Activated naive CD4-positive, alpha-beta T cell (primary cell): ENCODE data around the gene WNT5B.
"Not testable (repeated sequence)": the region's sequence is repeated elsewhere in the genome, so short reads cannot be mapped to it uniquely, and the experiment has no call there.

Source experiments
- DNase-seq, 4 experiments: peaks; one replicate each; lab custom pipeline; 2025; lab: John Stamatoyannopoulos, UW

WNT5B gene

GRCh38 chr12:1598757-1599156 lies 30.3 kb upstream of the WNT5B start:
- DNase-seq: no peak

- not testable (repeated sequence) for DNase-seq
These were observed 26.3 kb upstream of the WNT5B start for GRCh38 chr12:1602706-1603105.

- no peak for DNase-seq
These were observed 25.6 kb upstream of the WNT5B start for GRCh38 chr12:1603269-1603993.

GRCh38 chr12:1604464-1604863 lies 24.6 kb upstream of the WNT5B start:
- no peak for DNase-seq

- DNase-seq: peak in 2 of 4 experiments; percentile 22 to 44
These were observed 23.7 kb upstream of the WNT5B start for GRCh38 chr12:1605129-1606020.

- peak in 3 of 4 experiments; percentile 43 to 68 (median 47) for DNase-seq
These were observed 22.9 kb upstream of the WNT5B start for GRCh38 chr12:1606021-1606622.

- DNase-seq: no peak
These were observed 20.9 kb upstream of the WNT5B start for GRCh38 chr12:1607940-1608712.

GRCh38 chr12:1608713-1609119 lies 20.3 kb upstream of the WNT5B start:
- no peak for DNase-seq

- no peak for DNase-seq
These were observed 18.9 kb upstream of the WNT5B start for GRCh38 chr12:1610072-1610643.

GRCh38 chr12:1611803-1612572 lies 17.0 kb upstream of the WNT5B start:
- no peak for DNase-seq

GRCh38 chr12:1613860-1614259 lies 15.2 kb upstream of the WNT5B start:
- no peak for DNase-seq

GRCh38 chr12:1614360-1614759 lies 14.7 kb upstream of the WNT5B start:
- no peak for DNase-seq

GRCh38 chr12:1616233-1617066 lies 12.6 kb upstream of the WNT5B start:
- no peak for DNase-seq

GRCh38 chr12:1618489-1618888 lies 10.5 kb upstream of the WNT5B start:
- DNase-seq: no peak

GRCh38 chr12:1619159-1619558 lies 9.9 kb upstream of the WNT5B start:
- no peak for DNase-seq

- no peak for DNase-seq
These were observed 9.4 kb upstream of the WNT5B start for GRCh38 chr12:1619587-1619986.

GRCh38 chr12:1620092-1620491 lies 8.9 kb upstream of the WNT5B start:
- DNase-seq: no peak

GRCh38 chr12:1622406-1622805 lies 6.6 kb upstream of the WNT5B start:
- DNase-seq: no peak

GRCh38 chr12:1629338-1630132 lies 504 bp downstream of the WNT5B start:
- no peak for DNase-seq
